Mesendoderm (in vitro differentiated cells): ENCODE data around the gene PKP2.

ENCODE experiments used
- DNase-seq: peaks from one replicate; pipeline ENCODE4 v3.0.0; 2013
- H2AK5ac ChIP-seq: 2 replicates; pipeline ENCODE4 v1.6.1; 2013; ENCODE audit warnings: low read length, inconsistent platforms
- H2BK120ac ChIP-seq: 2 replicates; pipeline ENCODE4 v1.6.1; 2013; ENCODE audit warnings: low read depth, mild to moderate bottlenecking, low read length, moderate library complexity, mixed read lengths
- H2BK15ac ChIP-seq: replicated peaks from 2 replicates; pipeline ENCODE4 v1.6.1; 2013; ENCODE audit warnings: low read depth, mild to moderate bottlenecking, moderate library complexity
- H2BK5ac ChIP-seq: 2 replicates; pipeline ENCODE4 v1.6.1; 2013; ENCODE audit warnings: low read length, inconsistent platforms
- H3K18ac ChIP-seq: 2 replicates; pipeline ENCODE4 v1.6.1; 2013; ENCODE audit warnings: mild to moderate bottlenecking, low read length, mixed read lengths
- H3K23ac ChIP-seq: one replicate; pipeline ENCODE4 v1.6.1; 2013; ENCODE audit warnings: low read length
- H3K27ac ChIP-seq: 2 replicates; pipeline ENCODE4 v1.5.1; 2013; ENCODE audit warnings: low read depth, mild to moderate bottlenecking, inconsistent platforms, low read length, moderate library complexity
- H3K27me3 ChIP-seq: 2 replicates; pipeline ENCODE4 v1.6.1; 2013; ENCODE audit warnings: low read length, control low read depth, mild to moderate bottlenecking, inconsistent platforms; ENCODE audit not compliant: insufficient read depth, poor library complexity
- H3K36me3 ChIP-seq: 2 replicates; pipeline ENCODE4 v1.6.1; 2013; ENCODE audit warnings: low read length, inconsistent platforms; ENCODE audit not compliant: control insufficient read depth, insufficient read depth
- H3K4ac ChIP-seq: one replicate; pipeline ENCODE4 v1.6.1; 2013; ENCODE audit warnings: low read depth, mild to moderate bottlenecking, low read length, moderate library complexity
- H3K4me1 ChIP-seq: 2 replicates; pipeline ENCODE4 v1.6.1; 2013; ENCODE audit warnings: low read depth, low read length, inconsistent platforms; ENCODE audit not compliant: control insufficient read depth
- H3K4me2 ChIP-seq: 2 replicates; pipeline ENCODE4 v1.6.1; 2013; ENCODE audit warnings: low read length
- H3K4me3 ChIP-seq: 2 replicates; pipeline ENCODE4 v1.5.1; 2013; ENCODE audit warnings: mild to moderate bottlenecking, low read length
- H3K56ac ChIP-seq: one replicate; pipeline ENCODE4 v1.6.1; 2013; ENCODE audit warnings: low read length
- H3K79me1 ChIP-seq: 2 replicates; pipeline ENCODE4 v1.6.1; 2013; ENCODE audit warnings: low read length, inconsistent platforms
- H3K79me2 ChIP-seq: 2 replicates; pipeline ENCODE4 v1.6.1; 2013; ENCODE audit warnings: mild to moderate bottlenecking, low read length; ENCODE audit not compliant: control insufficient read depth, insufficient read depth
- H3K9ac ChIP-seq: 2 replicates; pipeline ENCODE4 v1.6.1; 2013; ENCODE audit warnings: low read length, inconsistent platforms
- H4K5ac ChIP-seq: one replicate; pipeline ENCODE4 v1.6.1; 2013; ENCODE audit warnings: low read length
- H4K8ac ChIP-seq: one replicate; pipeline ENCODE4 v1.6.1; 2013; ENCODE audit warnings: low read depth, mild to moderate bottlenecking, control low read depth, low read length, moderate library complexity
- WGBS: extraction: QIAGEN DNeasy Blood & Tissue Kit; methylation state at CpG from one replicate; pipeline ENCODE4 v1.1.7; 2013; ENCODE audit warnings: low lambda C conversion rate, missing lambda C conversion rate; ENCODE audit not compliant: insufficient coverage; ENCODE audit errors: extremely low coverage; 5-methylcytosine and 5-hydroxymethylcytosine counted together

The PKP2 gene

DNA sequence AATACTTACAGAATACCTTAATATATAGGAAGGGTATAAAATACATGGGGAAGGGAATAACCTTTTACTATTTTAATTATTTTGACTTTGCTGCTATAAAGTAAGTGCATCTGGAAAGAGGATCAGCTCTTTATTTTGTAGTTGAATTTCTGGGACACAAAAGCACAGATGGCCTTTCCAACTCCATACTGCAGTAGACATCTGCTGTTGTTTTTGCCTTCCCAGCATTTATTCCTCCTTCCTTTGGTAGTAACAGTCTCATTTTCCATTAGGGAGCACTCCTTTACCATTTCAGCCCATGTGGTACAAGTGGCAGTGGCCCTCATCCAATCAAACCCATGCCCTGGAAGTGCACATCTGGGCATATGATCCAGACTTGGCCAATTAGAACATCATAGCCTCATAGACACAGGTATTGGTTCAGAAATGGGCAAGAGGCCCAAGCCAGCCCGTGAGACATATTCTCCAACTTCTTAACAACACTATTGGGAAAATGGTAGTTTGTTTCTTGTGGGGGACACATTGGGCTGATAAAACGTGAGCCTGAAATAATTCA, 76.1 kb downstream of the PKP2 start:
- Histone ChIP-seq H4K5ac (no peak overlapping the region), H3K18ac (no peak overlapping the region), H2BK120ac (no peak overlapping the region), H3K27me3 (no peaks in the 10 kb centered on the region), H3K79me1 (no peaks in the 10 kb centered on the region), H2BK5ac (no peak overlapping the region), H3K4me2 (no peak overlapping the region), H3K9ac (no peak overlapping the region), H3K27ac (no peak overlapping the region), H4K8ac (no peak overlapping the region), H3K56ac (no peak overlapping the region), H3K23ac (no peak overlapping the region), H3K79me2 (no peaks in the 10 kb centered on the region), H3K4me3 (no peak overlapping the region), H3K4ac (no peak overlapping the region), H3K4me1 (no peaks in the 10 kb centered on the region), H2AK5ac (no peak overlapping the region), H3K36me3 (peaks cover 2% of the 10 kb centered on the region), H2BK15ac (no peak overlapping the region)
- WGBS = no CpG with 5 or more reads among the region's 2 CpGs
- no peak for DNase-seq

DNA sequence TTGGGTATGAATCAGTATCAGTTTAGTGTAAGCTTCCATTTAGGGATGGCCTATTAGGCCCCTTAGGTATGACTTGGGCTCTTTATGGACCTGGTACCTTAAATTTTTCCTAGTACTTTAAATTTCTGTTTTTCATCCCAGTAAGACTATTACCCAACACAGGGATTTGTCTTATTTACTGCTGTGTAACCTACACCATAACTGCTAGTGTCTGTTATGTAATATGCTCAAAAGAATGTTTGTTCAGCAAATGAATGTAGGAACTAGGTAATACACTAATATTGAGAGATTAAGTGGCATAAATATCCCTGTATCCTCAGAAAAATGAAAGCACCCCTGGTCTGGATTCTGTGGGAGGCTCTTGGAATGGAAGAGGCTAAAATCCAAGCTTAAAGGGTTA, 77.2 kb downstream of the PKP2 start:
- no peak overlapping the region for H2BK120ac ChIP-seq
- H3K56ac ChIP-seq = no peak overlapping the region
- H2AK5ac ChIP-seq = no peak overlapping the region
- no peak overlapping the region for H2BK5ac ChIP-seq
- H3K79me1 ChIP-seq = no peaks in the 10 kb centered on the region
- DNase-seq = no peak
- no peak overlapping the region for H2BK15ac ChIP-seq
- no peaks in the 10 kb centered on the region for H3K79me2 ChIP-seq
- H3K27ac ChIP-seq = no peak overlapping the region
- no peak overlapping the region for H3K4me2 ChIP-seq
- peaks cover 2% of the 10 kb centered on the region for H3K36me3 ChIP-seq
- no peak overlapping the region for H3K9ac ChIP-seq
- no peak overlapping the region for H4K8ac ChIP-seq
- no peak overlapping the region for H3K18ac ChIP-seq
- no peak overlapping the region for H4K5ac ChIP-seq
- H3K4me1 ChIP-seq = no peaks in the 10 kb centered on the region
- no peak overlapping the region for H3K23ac ChIP-seq
- H3K27me3 ChIP-seq = no peaks in the 10 kb centered on the region
- no peak overlapping the region for H3K4me3 ChIP-seq
- no peak overlapping the region for H3K4ac ChIP-seq

DNA sequence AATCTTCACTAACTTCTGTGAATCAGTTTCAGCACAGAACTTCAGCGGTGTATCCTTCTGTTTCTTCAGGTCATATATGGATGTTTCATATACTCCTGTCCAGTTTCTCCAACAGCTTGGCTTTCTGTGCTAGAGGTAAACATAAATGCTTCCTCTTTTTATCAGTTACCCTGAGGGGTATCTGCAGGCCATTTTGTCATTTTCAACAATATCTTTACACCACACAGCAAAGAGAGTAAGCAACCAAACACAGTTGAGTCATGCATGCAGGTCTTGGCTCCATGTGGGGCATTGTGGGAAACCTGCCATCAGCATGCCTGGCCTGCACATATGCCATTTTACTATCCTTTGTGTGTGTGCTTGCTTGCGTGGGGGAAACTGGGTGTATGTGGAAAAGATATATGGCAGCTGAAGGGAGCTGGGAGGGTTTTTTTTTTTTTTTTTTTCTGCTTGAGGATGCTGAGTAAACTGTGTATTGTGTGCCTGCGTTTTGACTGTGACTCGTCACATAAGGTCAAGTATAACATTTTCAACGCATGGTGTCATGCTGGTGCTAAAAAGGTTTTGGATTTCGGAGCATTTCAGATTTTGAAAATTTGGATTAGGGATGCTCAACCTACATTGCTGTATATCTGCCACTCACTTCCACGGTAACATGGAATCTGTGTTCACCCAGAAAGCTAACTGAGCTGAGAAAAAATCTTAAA, 84.7 kb downstream of the PKP2 start:
- no peak overlapping the region for H2BK15ac ChIP-seq
- no peak overlapping the region for H4K8ac ChIP-seq
- H3K4ac ChIP-seq = no peak overlapping the region
- no peak overlapping the region for H3K56ac ChIP-seq
- DNase-seq = no peak
- H3K27me3 ChIP-seq = no peaks in the 10 kb centered on the region
- no peak overlapping the region for H3K18ac ChIP-seq
- no peak overlapping the region for H2AK5ac ChIP-seq
- peaks cover 3% of the 10 kb centered on the region for H3K36me3 ChIP-seq
- H3K9ac ChIP-seq = no peak overlapping the region
- no peak overlapping the region for H2BK5ac ChIP-seq
- no peak overlapping the region for H3K4me3 ChIP-seq
- WGBS = no CpG with 5 or more reads among the region's 7 CpGs
- H2BK120ac ChIP-seq = no peak overlapping the region
- no peak overlapping the region for H4K5ac ChIP-seq
- no peak overlapping the region for H3K4me2 ChIP-seq
- H3K27ac ChIP-seq = no peak overlapping the region
- no peaks in the 10 kb centered on the region for H3K79me2 ChIP-seq
- H3K23ac ChIP-seq = no peak overlapping the region
- no peaks in the 10 kb centered on the region for H3K4me1 ChIP-seq
- H3K79me1 ChIP-seq = no peaks in the 10 kb centered on the region

DNA sequence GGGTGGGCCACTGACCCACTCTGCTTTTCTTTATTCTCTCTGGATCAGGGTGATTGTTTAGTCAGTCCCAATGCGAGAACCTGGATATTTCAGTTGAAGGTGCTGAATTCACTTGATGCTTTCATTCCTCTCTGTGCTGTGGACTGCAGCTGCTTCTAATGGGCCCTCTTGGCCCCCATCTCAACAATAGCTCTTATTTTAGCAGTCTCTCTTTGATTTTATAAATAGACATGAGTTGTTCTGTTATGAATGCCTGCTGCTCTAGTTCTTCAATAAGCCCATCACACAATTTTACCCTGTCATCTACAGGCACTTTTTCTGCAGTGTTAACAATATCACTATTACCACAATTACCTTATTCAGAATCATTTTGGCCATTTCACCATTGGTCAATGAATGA, 86.7 kb downstream of the PKP2 start:
- H2BK120ac ChIP-seq = no peak overlapping the region
- no peaks in the 10 kb centered on the region for H3K79me2 ChIP-seq
- no peak overlapping the region for H2AK5ac ChIP-seq
- no peak overlapping the region for H3K4me3 ChIP-seq
- no peak overlapping the region for H2BK5ac ChIP-seq
- no CpG with 5 or more reads among the region's 1 CpG for WGBS
- no peak overlapping the region for H3K9ac ChIP-seq
- no peaks in the 10 kb centered on the region for H3K4me1 ChIP-seq
- H3K56ac ChIP-seq = no peak overlapping the region
- peaks cover 3% of the 10 kb centered on the region for H3K36me3 ChIP-seq
- no peak overlapping the region for H3K18ac ChIP-seq
- H3K27ac ChIP-seq = no peak overlapping the region
- H3K4ac ChIP-seq = no peak overlapping the region
- no peak for DNase-seq
- H3K23ac ChIP-seq = no peak overlapping the region
- no peak overlapping the region for H3K4me2 ChIP-seq
- no peaks in the 10 kb centered on the region for H3K79me1 ChIP-seq
- H4K5ac ChIP-seq = no peak overlapping the region
- H4K8ac ChIP-seq = no peak overlapping the region
- no peaks in the 10 kb centered on the region for H3K27me3 ChIP-seq
- no peak overlapping the region for H2BK15ac ChIP-seq

- DNase-seq = no peak
Measured at GRCh38 chr12:32809196-32809595, 87.4 kb downstream of the PKP2 start.

DNA sequence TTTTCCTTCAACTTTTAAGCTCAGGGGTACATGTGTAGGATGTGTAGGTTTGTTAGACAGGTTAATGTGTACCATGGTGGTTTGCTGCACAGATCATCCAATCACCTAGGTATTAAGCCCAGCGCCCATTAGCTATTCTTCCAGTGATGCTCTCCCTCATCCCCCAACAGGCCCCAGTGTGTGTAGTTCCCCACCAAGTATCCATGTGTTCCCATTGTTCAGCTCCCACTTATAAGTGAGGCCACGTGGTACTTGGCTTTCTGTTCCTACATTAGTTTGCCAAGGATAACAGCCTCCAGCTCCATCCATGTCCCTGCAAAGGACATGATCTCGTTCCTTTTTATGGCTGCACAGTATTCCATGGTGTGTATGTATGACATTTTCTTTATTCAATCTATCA, 92.3 kb downstream of the PKP2 start:
- H3K79me2 ChIP-seq = no peaks in the 10 kb centered on the region
- no peak overlapping the region for H2BK120ac ChIP-seq
- H3K56ac ChIP-seq = no peak overlapping the region
- no peak for DNase-seq
- no peaks in the 10 kb centered on the region for H3K27me3 ChIP-seq
- no peak overlapping the region for H2BK5ac ChIP-seq
- no peak overlapping the region for H3K4me3 ChIP-seq
- no peak overlapping the region for H2BK15ac ChIP-seq
- no peak overlapping the region for H3K9ac ChIP-seq
- H4K8ac ChIP-seq = no peak overlapping the region
- H3K4me1 ChIP-seq = no peaks in the 10 kb centered on the region
- H3K4ac ChIP-seq = no peak overlapping the region
- H3K36me3 ChIP-seq = no peaks in the 10 kb centered on the region
- H3K23ac ChIP-seq = no peak overlapping the region
- H3K27ac ChIP-seq = no peak overlapping the region
- H3K4me2 ChIP-seq = no peak overlapping the region
- no peak overlapping the region for H3K18ac ChIP-seq
- no peak overlapping the region for H4K5ac ChIP-seq
- no CpG with 5 or more reads among the region's 3 CpGs for WGBS
- H3K79me1 ChIP-seq = no peaks in the 10 kb centered on the region
- no peak overlapping the region for H2AK5ac ChIP-seq

More at GRCh38 chr12:32809196-32809595, 87.4 kb downstream of the PKP2 start:
- H3K4me3 ChIP-seq = no peak overlapping the region
- no peak overlapping the region for H3K4me2 ChIP-seq
- no peak overlapping the region for H3K18ac ChIP-seq
- H3K9ac ChIP-seq = no peak overlapping the region
- no peak overlapping the region for H4K5ac ChIP-seq
- no peaks in the 10 kb centered on the region for H3K79me1 ChIP-seq
- H3K56ac ChIP-seq = no peak overlapping the region
- H3K27me3 ChIP-seq = no peaks in the 10 kb centered on the region
- H3K4me1 ChIP-seq = no peaks in the 10 kb centered on the region
- WGBS = no CpG with 5 or more reads among the region's 1 CpG
- no peak overlapping the region for H3K23ac ChIP-seq
- H2AK5ac ChIP-seq = no peak overlapping the region
- no peak overlapping the region for H4K8ac ChIP-seq
- H2BK15ac ChIP-seq = no peak overlapping the region
- no peak overlapping the region for H3K27ac ChIP-seq
- H2BK5ac ChIP-seq = no peak overlapping the region
- peaks cover 3% of the 10 kb centered on the region for H3K36me3 ChIP-seq
- no peak overlapping the region for H3K4ac ChIP-seq
- no peak overlapping the region for H2BK120ac ChIP-seq
- no peaks in the 10 kb centered on the region for H3K79me2 ChIP-seq
